HUES6 (cell line): ENCODE measurements around the gene TBXAS1.

Experiments used
- H3K27ac ChIP-seq: 2 replicates; pipeline ENCODE4 v1.7.0; 2013; ENCODE audit warnings: low read depth, mild to moderate bottlenecking, low read length, inconsistent platforms
- H3K27me3 ChIP-seq: 2 replicates; pipeline ENCODE4 v1.6.1; 2013; ENCODE audit warnings: low read length; ENCODE audit not compliant: control insufficient read depth, insufficient read depth
- H3K36me3 ChIP-seq: 2 replicates; pipeline ENCODE4 v1.6.1; 2013; ENCODE audit warnings: low read length; ENCODE audit not compliant: control insufficient read depth, insufficient read depth
- H3K4me1 ChIP-seq: 2 replicates; pipeline ENCODE4 v1.6.1; 2013; ENCODE audit warnings: low read length; ENCODE audit not compliant: control insufficient read depth, insufficient read depth
- H3K4me3 ChIP-seq: 2 replicates; pipeline ENCODE4 v1.5.1; 2013; ENCODE audit warnings: low read depth, low read length
- H3K9ac ChIP-seq: one replicate; pipeline ENCODE4 v1.6.1; 2013; ENCODE audit warnings: mild to moderate bottlenecking, low read length
- H3K9me3 ChIP-seq: 2 replicates; pipeline ENCODE4 v1.6.1; 2013; ENCODE audit warnings: low read depth, low read length; ENCODE audit not compliant: control insufficient read depth, insufficient read depth

Gene TBXAS1

DNA sequence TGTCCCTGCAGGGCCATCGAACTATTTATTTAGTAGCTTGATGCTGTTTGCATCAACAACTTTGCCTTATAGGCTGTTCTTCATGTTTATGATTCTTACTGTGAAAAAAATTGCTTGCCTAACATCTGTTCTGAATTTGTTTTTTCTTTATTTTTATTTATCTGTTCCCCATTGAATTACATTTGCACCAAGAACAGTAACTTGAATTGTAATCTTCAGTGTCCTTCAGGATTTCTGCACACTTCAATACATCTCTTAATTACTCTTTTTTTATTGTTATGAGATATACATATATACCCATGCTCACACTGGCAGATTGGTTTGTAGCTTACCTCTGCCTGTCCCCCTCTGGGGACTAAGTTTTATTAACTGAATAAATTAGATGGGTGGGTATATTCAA is 64.4 kb downstream of the TBXAS1 start:
- H3K36me3 ChIP-seq: no peaks in the 10 kb centered on the region
- no peaks in the 10 kb centered on the region for H3K27me3 ChIP-seq
- no peaks in the 10 kb centered on the region for H3K9me3 ChIP-seq
- H3K27ac ChIP-seq: no peak overlapping the region
- H3K4me1 ChIP-seq: no peaks in the 10 kb centered on the region
- H3K4me3 ChIP-seq: no peak overlapping the region
- H3K9ac ChIP-seq: no peak overlapping the region

DNA sequence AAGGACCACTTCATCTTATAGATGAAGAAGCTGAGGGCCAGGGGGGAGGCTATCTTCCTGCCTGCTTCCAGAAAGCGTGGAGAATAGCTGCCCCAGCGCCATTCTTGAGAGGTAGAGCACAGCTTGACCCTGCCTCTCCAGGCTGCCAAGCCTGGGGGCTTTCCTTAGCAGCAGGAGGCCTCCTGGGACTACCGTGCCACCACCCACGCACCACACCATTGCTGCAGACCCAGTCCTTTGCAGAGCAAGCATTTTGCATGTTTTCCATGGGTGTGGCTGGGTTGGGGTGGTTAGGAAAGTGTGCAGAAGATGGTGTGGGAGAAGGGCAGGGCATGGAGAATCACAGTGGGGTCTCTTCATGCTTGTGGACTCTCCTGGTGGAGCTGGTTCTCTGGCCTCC is 64.9 kb downstream of the TBXAS1 start:
- Histone ChIP-seq H3K9ac (no peak overlapping the region), H3K27ac (no peak overlapping the region), H3K4me1 (no peaks in the 10 kb centered on the region), H3K27me3 (no peaks in the 10 kb centered on the region), H3K9me3 (no peaks in the 10 kb centered on the region), H3K36me3 (no peaks in the 10 kb centered on the region), H3K4me3 (no peak overlapping the region)

DNA sequence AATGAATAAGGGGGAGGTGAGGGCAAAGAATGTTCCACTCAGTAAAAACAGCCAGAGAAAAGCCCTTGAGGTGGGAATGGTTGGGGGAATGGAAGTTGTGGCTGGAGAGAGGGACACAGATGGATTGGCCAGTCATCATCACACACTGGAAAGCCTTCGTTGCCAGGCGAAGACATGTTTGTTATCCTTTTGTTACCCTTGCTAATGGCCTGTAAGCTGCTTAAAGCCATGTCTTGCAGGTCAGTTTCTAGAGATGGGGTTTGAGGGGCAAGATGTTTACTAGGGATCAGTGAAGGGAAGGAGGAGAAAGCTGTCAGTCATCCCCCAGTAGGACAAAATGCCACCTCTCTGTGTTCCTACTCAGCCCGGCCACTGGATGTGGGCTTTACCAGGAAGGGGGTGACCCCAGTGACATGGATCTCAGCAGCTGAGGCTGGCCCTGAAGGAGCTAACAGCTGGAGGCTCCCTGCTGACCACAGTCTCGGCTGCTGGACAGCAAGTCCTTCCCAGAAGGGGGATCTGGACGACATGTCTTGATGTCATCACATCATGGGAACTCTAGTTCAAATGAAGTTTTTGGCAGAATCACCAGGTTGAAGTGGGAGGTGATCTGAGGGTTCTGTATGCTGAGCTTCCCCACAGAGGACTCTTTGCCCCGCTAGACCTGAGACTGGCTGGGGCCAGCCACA is 66.2 kb downstream of the TBXAS1 start:
- Histone ChIP-seq H3K27ac (no peak overlapping the region), H3K9ac (no peak overlapping the region), H3K27me3 (no peaks in the 10 kb centered on the region), H3K36me3 (no peaks in the 10 kb centered on the region), H3K4me1 (no peaks in the 10 kb centered on the region), H3K9me3 (no peaks in the 10 kb centered on the region), H3K4me3 (no peak overlapping the region)

DNA sequence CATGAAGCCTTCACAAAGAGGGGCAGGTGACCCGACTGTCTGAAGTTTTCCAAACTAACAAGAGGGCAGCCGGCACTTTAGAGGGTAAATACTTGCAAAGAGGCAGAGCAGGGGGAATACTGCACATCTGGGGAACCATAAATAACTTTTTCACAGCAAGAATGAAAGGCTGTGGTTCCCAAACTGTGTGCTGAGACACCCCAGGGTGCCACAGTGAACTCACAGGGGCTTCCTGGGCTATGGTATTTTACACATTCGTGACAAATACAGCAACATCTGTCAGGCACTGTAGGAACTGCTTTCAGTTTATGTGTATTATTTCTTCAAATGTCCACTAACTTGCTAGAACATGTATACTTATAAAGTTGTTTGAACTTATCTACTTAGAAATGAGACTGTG is 67.2 kb downstream of the TBXAS1 start:
- no peaks in the 10 kb centered on the region for H3K36me3 ChIP-seq
- no peak overlapping the region for H3K4me3 ChIP-seq
- no peaks in the 10 kb centered on the region for H3K9me3 ChIP-seq
- no peaks in the 10 kb centered on the region for H3K4me1 ChIP-seq
- H3K9ac ChIP-seq: no peak overlapping the region
- no peak overlapping the region for H3K27ac ChIP-seq
- no peaks in the 10 kb centered on the region for H3K27me3 ChIP-seq

DNA sequence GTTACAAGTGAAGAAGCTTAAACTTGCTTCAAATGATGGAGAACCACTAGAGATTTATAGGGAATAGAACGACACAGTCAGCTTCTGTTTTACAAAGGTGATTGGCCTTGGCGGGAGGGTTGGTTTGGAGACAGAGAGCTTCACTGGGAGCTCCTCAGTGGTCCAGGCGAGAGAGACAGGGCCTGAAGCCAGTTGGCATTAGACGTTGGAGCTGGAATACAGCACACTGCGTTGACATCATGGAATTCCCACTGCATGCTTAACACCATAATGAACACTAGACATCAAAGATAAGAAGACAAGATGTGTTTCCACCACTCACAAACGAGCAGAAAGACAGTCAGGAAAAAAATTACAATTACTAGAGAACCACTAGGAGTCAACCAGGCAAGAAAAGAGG is 67.8 kb downstream of the TBXAS1 start:
- Histone ChIP-seq H3K27ac (no peak overlapping the region), H3K9me3 (no peaks in the 10 kb centered on the region), H3K4me3 (no peak overlapping the region), H3K27me3 (no peaks in the 10 kb centered on the region), H3K9ac (no peak overlapping the region), H3K4me1 (no peaks in the 10 kb centered on the region), H3K36me3 (no peaks in the 10 kb centered on the region)

DNA sequence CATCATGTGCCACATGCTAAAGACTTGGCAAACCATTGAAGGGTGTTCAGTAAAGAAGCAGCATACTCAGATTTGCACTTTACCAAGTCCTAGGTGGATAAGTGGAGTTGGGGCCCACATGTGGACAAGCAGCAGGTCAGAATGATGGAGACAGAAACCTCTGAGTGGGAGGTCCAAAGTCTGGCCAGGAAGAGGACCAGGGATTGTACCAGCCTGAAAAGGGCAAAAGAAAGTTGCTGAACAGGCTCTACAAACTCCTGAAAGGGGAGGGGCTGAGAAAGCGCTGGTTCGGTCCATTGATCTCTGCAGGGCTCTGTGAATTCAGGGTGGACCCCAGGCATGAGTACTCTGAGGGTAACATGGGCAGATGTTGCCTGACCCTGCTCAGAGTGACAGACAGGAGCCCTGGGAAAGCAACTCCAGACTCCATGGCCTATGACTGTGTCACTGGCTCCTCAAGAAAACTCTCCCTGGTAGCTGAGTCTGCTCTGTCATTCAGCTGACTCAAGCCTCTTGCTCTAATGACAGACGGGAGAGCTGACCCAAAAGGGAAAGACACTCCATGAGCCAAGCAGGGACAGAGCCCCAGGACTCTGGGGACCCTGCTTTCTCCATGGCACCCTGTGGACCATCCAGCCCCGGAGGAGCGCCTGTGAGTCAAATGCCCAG is 68.5 kb downstream of the TBXAS1 start:
- Histone ChIP-seq H3K36me3 (no peaks in the 10 kb centered on the region), H3K9ac (no peak overlapping the region), H3K27ac (no peak overlapping the region), H3K27me3 (no peaks in the 10 kb centered on the region), H3K9me3 (no peaks in the 10 kb centered on the region), H3K4me3 (no peak overlapping the region), H3K4me1 (no peaks in the 10 kb centered on the region)

DNA sequence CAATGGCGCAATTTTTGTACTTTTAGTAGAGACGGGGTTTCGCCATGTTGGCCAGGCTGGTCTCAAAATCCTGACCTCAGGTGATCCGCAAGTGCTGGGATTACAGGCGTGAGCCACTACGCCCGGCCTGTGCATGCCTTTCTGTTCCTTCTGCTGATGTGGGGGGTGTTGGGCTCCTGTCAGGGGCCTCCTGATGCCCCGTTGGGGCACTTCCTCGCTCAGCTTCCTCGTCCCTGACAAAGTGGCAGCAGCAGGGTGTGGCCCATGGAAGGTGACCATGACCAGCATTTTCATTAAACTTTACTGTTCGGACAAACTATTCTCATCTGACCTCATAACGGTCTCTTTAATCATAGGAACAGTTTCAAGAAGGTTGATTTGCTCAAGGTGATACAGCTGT is 69.4 kb downstream of the TBXAS1 start:
- H3K36me3 ChIP-seq: no peaks in the 10 kb centered on the region
- H3K27ac ChIP-seq: no peak overlapping the region
- no peak overlapping the region for H3K4me3 ChIP-seq
- no peaks in the 10 kb centered on the region; the same call in 1 of the 2 replicates for H3K9me3 ChIP-seq
- no peaks in the 10 kb centered on the region for H3K27me3 ChIP-seq
- no peaks in the 10 kb centered on the region for H3K4me1 ChIP-seq
- H3K9ac ChIP-seq: no peak overlapping the region

DNA sequence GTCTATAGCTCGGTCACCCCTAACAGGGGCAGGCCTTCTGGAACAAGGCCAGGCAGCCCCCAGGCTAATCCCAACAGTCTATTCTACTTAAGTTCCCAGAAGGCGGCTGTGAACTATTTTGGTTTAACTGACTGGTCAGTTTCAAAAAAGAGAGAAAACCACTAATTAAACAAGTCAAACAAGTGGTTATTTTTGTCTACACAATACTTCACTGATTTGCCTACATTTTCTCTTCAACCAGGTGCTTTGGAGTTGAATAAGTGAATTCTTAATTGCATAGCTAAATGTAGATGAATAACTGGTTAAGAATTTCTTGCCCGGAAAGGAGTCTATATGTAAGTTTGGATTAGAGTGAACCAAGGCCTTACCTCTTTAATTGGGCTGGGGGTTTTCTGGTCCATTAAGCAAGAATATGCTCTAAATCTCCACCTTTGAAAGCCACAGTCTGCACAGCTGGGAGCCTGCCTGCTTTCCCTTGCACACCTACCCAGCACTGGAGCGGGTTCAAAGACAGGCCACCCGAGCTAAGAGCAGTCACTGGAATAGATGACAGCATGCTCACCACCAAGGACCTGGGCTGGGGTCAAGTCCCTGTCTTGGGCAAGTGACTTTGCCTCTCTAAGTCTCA is 70.4 kb downstream of the TBXAS1 start:
- no peaks in the 10 kb centered on the region for H3K4me1 ChIP-seq
- H3K9ac ChIP-seq: no peak overlapping the region
- H3K36me3 ChIP-seq: no peaks in the 10 kb centered on the region
- H3K4me3 ChIP-seq: no peak overlapping the region
- H3K27ac ChIP-seq: no peak overlapping the region
- H3K9me3 ChIP-seq: no peaks in the 10 kb centered on the region; the same call in 1 of the 2 replicates
- H3K27me3 ChIP-seq: no peaks in the 10 kb centered on the region

DNA sequence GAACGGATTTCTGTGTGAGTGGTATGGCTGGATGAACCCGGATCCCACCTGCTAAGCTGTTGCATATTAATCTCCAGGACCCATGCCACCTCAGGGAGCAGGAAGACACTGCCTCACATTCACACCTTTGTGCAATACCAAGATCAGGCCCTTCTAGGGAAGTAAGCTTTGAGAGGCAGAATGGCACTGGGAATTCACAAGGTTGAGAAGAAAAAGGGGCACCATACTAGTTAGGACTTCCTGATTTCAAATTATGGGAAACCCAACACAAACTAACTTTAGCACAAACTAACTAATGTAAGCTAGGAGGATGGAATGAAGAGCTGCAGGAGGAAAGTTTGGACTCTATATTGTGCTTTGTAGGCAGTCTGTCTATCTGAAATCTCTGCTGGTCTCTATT is 71.3 kb downstream of the TBXAS1 start:
- Histone ChIP-seq H3K4me3 (no peak overlapping the region), H3K27me3 (no peaks in the 10 kb centered on the region), H3K4me1 (no peaks in the 10 kb centered on the region), H3K36me3 (no peaks in the 10 kb centered on the region), H3K9me3 (no peaks in the 10 kb centered on the region; the same call in 1 of the 2 replicates), H3K27ac (no peak overlapping the region), H3K9ac (no peak overlapping the region)

DNA sequence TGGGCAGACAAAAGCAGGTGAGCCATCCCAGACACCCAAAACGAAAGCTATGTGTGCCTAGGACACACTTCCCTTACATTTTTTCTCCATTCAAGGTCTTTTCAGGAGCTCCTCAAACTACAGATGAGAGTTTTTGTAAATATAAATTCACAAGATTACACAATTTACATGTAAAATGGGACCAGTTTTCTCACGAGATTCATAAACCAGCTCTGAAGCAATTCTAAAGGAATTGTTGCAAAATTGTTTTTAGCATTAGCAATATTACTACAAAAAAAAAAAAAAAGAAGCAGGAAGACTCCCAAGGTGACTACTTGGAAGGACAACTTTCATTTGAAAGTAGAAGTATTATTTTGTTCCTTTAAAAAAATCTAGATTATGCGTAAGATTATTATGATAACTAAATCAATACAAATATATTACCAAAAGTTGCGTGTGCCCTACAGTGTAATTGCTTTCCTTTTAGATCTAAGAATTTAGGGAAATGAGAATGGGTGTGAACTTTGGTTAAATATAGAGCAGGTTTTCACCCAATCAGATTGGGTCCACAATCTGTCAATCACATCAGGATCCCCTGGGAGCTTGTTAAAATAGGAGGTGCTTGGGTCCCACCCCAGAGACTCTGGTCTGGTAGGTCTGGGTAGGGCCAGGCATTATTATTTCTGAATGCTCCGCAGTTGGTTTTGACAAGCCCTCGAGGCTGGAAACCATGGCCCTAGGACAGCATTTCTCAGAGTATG is 72.2 kb downstream of the TBXAS1 start:
- H3K4me1 ChIP-seq: no peaks in the 10 kb centered on the region
- no peak overlapping the region for H3K27ac ChIP-seq
- no peaks in the 10 kb centered on the region for H3K27me3 ChIP-seq
- H3K4me3 ChIP-seq: no peak overlapping the region
- H3K36me3 ChIP-seq: no peaks in the 10 kb centered on the region
- H3K9ac ChIP-seq: no peak overlapping the region
- H3K9me3 ChIP-seq: no peaks in the 10 kb centered on the region; the same call in 1 of the 2 replicates

DNA sequence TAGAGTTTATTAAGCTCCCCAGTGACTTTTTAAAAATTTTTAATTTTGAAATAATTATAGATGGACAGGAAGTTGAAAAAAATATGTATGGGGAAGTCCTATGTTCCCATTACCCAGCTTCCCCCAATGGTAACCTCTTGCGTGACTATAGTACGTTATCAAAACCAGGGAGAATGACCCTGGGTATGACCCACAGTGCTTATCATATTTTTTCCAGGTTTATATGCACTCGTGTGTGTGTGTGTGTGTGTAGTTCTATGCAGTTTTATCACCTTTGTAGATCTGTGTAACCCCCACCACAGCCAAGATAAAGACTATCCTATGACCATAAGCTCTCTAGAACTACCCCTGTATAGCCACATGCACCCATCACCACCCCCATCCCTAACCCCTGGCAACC is 72.8 kb downstream of the TBXAS1 start:
- H3K27ac ChIP-seq: no peak overlapping the region
- H3K9ac ChIP-seq: no peak overlapping the region
- H3K4me1 ChIP-seq: no peaks in the 10 kb centered on the region
- no peaks in the 10 kb centered on the region for H3K27me3 ChIP-seq
- H3K9me3 ChIP-seq: no peaks in the 10 kb centered on the region; the same call in 1 of the 2 replicates
- H3K4me3 ChIP-seq: no peak overlapping the region
- H3K36me3 ChIP-seq: no peaks in the 10 kb centered on the region
